ENCODE data around the gene SATB2. TPM values are rescaled to one million over a fixed set of nuclear protein-coding genes. Genes with fewer than 3 reads are reported as not detected.

SATB2 gene
- polyA plus RNA-seq, 1 of the 3 experiments (the other 2 are of a cell fraction), result 0.13 TPM

GRCh38 chr2:199306116-199306515 is 151.6 kb downstream of the SATB2 start:
- H4K20me1 ChIP-seq (ENCODE audit: insufficient read depth), result no peaks in the 10 kb centered on the region
- CTCF ChIA-PET, result no interaction called here
- no peak overlapping the region for H2AFZ ChIP-seq (ENCODE audit: low read depth)
- H3K4me2 ChIP-seq, result no peak overlapping the region
- no peaks in the 10 kb centered on the region for H3K9me2 ChIP-seq
- H3K9ac ChIP-seq, result no peak overlapping the region
- 0 out of 2 replicates have a peak, but pooled peaks cover 5% of the 10 kb centered on the region for H3K27me3 ChIP-seq (ENCODE audit: insufficient read depth)
- no peaks in the 10 kb centered on the region for H3K9me3 ChIP-seq
- POLR2A ChIA-PET, result no interaction called here
- no peak for TF ChIP-seq GABPA (IDR thresholded peaks at IDR 0.05; ENCODE audit: low read depth)
- TF ChIP-seq TEAD4 (IDR thresholded peaks at IDR 0.05; ENCODE audit: borderline replicate concordance, insufficient read depth), result no peak
- TF ChIP-seq, protein P1, sequence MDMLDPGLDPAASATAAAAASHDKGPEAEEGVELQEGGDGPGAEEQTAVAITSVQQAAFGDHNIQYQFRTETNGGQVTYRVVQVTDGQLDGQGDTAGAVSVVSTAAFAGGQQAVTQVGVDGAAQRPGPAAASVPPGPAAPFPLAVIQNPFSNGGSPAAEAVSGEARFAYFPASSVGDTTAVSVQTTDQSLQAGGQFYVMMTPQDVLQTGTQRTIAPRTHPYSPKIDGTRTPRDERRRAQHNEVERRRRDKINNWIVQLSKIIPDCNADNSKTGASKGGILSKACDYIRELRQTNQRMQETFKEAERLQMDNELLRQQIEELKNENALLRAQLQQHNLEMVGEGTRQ (IDR thresholded peaks at IDR 0.05; ENCODE audit: borderline replicate concordance, low read depth, low read length), result no peak
- no peak for TF ChIP-seq MAX (IDR thresholded peaks at IDR 0.05; ENCODE audit: low read depth)
- TF ChIP-seq MEF2A (IDR thresholded peaks at IDR 0.05; ENCODE audit: borderline replicate concordance, low read depth), result no peak
- TF ChIP-seq RCOR1 (IDR thresholded peaks at IDR 0.05; ENCODE audit: low read length), result no peak
- no peak for TF ChIP-seq EZH2phosphoT487 (IDR thresholded peaks at IDR 0.05; ENCODE audit: borderline replicate concordance, low read depth)
- H3K27ac ChIP-seq (ENCODE audit: low read depth in 2 of 2, low read length in 1 of 2), result no peak overlapping the region
- no peaks in the 10 kb centered on the region for H3K79me2 ChIP-seq (ENCODE audit: insufficient read depth)
- no peaks in the 10 kb centered on the region for H3K36me3 ChIP-seq (replicated peaks in 1 of 2; ENCODE audit: control insufficient read depth in 1 of 2, insufficient read depth in 2 of 2, low read length in 1 of 2)
- no peaks in the 10 kb centered on the region for H3F3A ChIP-seq (replicated peaks; ENCODE audit: insufficient read depth)
- DNase-seq, result no peak
- no peak overlapping the region for H3K4me3 ChIP-seq (ENCODE audit: low read depth in 2 of 2, low read length in 1 of 2)
- WGBS (ENCODE audit: low lambda C conversion rate), result 9% methylated on average over 3 of the region's 3 CpGs
- H3K4me1 ChIP-seq (ENCODE audit: control insufficient read depth in 1 of 2, insufficient read depth in 2 of 2, low read depth in 1 of 2, low read length in 1 of 2), result no peaks in the 10 kb centered on the region; a peak in 1 of 4 replicates

- H4K20me1 ChIP-seq (ENCODE audit: insufficient read depth), result no peaks in the 10 kb centered on the region
- no peaks in the 10 kb centered on the region for H3K9me3 ChIP-seq
- ChIA-PET POLR2A (no interaction called here), CTCF (no interaction called here)
- H2AFZ ChIP-seq (ENCODE audit: low read depth), result no peak overlapping the region
- no peaks in the 10 kb centered on the region for H3K9me2 ChIP-seq
- H3K27me3 ChIP-seq (ENCODE audit: insufficient read depth), result no peaks in the 10 kb centered on the region
- no peak overlapping the region for H3K4me2 ChIP-seq
- TF ChIP-seq CHD2 (IDR thresholded peaks at IDR 0.05; ENCODE audit: low read length, partially characterized antibody) (no peak), TCF12 (IDR thresholded peaks at IDR 0.05) (no peak), SIN3A (IDR thresholded peaks at IDR 0.05; ENCODE audit: borderline replicate concordance, low read depth, low read length) (no peak), NRF1 (IDR thresholded peaks at IDR 0.05; ENCODE audit: low read depth, low read length) (no peak), CTCF (IDR thresholded peaks at IDR 0.05) (no peak), RCOR1 (IDR thresholded peaks at IDR 0.05; ENCODE audit: low read length) (no peak), GATA2 (CRISPR knock-in tag; IDR thresholded peaks at IDR 0.05) (no peak), ELF1 (IDR thresholded peaks at IDR 0.05) (no peak), POLR2AphosphoS5 (IDR thresholded peaks at IDR 0.05; ENCODE audit: low read depth, low read length) (no peak), FOSL2 (IDR thresholded peaks at IDR 0.05; ENCODE audit: borderline replicate concordance, low read depth) (no peak), YY1 (IDR thresholded peaks at IDR 0.05; ENCODE audit: low read depth) (no peak), TEAD4 (IDR thresholded peaks at IDR 0.05; ENCODE audit: borderline replicate concordance, insufficient read depth) (no peak)
- TF ChIP-seq, protein P1 (IDR thresholded peaks at IDR 0.05; ENCODE audit: borderline replicate concordance, low read depth, low read length), result no peak
- TF ChIP-seq, protein P2, sequence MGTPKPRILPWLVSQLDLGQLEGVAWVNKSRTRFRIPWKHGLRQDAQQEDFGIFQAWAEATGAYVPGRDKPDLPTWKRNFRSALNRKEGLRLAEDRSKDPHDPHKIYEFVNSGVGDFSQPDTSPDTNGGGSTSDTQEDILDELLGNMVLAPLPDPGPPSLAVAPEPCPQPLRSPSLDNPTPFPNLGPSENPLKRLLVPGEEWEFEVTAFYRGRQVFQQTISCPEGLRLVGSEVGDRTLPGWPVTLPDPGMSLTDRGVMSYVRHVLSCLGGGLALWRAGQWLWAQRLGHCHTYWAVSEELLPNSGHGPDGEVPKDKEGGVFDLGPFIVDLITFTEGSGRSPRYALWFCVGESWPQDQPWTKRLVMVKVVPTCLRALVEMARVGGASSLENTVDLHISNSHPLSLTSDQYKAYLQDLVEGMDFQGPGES (IDR thresholded peaks at IDR 0.05; ENCODE audit: low read depth, low read length), result no peak
- TF ChIP-seq, protein P3, sequence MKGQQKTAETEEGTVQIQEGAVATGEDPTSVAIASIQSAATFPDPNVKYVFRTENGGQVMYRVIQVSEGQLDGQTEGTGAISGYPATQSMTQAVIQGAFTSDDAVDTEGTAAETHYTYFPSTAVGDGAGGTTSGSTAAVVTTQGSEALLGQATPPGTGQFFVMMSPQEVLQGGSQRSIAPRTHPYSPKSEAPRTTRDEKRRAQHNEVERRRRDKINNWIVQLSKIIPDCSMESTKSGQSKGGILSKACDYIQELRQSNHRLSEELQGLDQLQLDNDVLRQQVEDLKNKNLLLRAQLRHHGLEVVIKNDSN (IDR thresholded peaks at IDR 0.05; ENCODE audit: borderline replicate concordance, low read depth), result no peak
- TF ChIP-seq, protein P4, sequence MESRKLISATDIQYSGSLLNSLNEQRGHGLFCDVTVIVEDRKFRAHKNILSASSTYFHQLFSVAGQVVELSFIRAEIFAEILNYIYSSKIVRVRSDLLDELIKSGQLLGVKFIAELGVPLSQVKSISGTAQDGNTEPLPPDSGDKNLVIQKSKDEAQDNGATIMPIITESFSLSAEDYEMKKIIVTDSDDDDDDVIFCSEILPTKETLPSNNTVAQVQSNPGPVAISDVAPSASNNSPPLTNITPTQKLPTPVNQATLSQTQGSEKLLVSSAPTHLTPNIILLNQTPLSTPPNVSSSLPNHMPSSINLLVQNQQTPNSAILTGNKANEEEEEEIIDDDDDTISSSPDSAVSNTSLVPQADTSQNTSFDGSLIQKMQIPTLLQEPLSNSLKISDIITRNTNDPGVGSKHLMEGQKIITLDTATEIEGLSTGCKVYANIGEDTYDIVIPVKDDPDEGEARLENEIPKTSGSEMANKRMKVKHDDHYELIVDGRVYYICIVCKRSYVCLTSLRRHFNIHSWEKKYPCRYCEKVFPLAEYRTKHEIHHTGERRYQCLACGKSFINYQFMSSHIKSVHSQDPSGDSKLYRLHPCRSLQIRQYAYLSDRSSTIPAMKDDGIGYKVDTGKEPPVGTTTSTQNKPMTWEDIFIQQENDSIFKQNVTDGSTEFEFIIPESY (IDR thresholded peaks at IDR 0.05; ENCODE audit: borderline replicate concordance, low read depth), result no peak
- H3K4me3 ChIP-seq (ENCODE audit: low read depth in 2 of 2, low read length in 1 of 2), result no peak overlapping the region
- no peaks in the 10 kb centered on the region for H3K79me2 ChIP-seq (ENCODE audit: insufficient read depth)
- DNase-seq, result no peak
- no peaks in the 10 kb centered on the region for H3K36me3 ChIP-seq (replicated peaks in 1 of 2; ENCODE audit: control insufficient read depth in 1 of 2, insufficient read depth in 2 of 2, low read length in 1 of 2)
- H3F3A ChIP-seq (replicated peaks; ENCODE audit: insufficient read depth), result no peaks in the 10 kb centered on the region
- no peak overlapping the region for H3K9ac ChIP-seq
- WGBS (ENCODE audit: low lambda C conversion rate), result 30% methylated on average over 6 of the region's 6 CpGs
- no peak overlapping the region for H3K27ac ChIP-seq (ENCODE audit: low read depth in 2 of 2, low read length in 1 of 2)
- H3K4me1 ChIP-seq (ENCODE audit: control insufficient read depth in 1 of 2, insufficient read depth in 2 of 2, low read depth in 1 of 2, low read length in 1 of 2), result no peaks in the 10 kb centered on the region
Measured at GRCh38 chr2:199303728-199304177, 154.0 kb downstream of the SATB2 start.
